ENCODE data around the gene SLC25A17.
"Not testable (repeated sequence)": the region's sequence is repeated elsewhere in the genome, so short reads cannot be mapped to it uniquely, and the experiment has no call there.

SLC25A17 gene

GRCh38 chr22:40727070-40727963, 91.8 kb downstream of the SLC25A17 start:
- no peak overlapping the region for H3K4me3 ChIP-seq (ENCODE audit: low read length)
- no peak for TF ChIP-seq ZNF274 (IDR thresholded peaks at IDR 0.05; ENCODE audit: low read depth, low read length)

GRCh38 chr22:40726514-40726913, 92.6 kb downstream of the SLC25A17 start:
- no peak overlapping the region for H3K4me3 ChIP-seq (ENCODE audit: low read length)
- TF ChIP-seq ZNF274 (IDR thresholded peaks at IDR 0.05; ENCODE audit: low read depth, low read length), result no peak

GRCh38 chr22:40723396-40723933, 95.7 kb downstream of the SLC25A17 start:
- TF ChIP-seq ZNF274 (IDR thresholded peaks at IDR 0.05; ENCODE audit: low read depth, low read length), result no peak
- no peak overlapping the region for H3K4me3 ChIP-seq (ENCODE audit: low read length)

- no peak for TF ChIP-seq ZNF274 (IDR thresholded peaks at IDR 0.05; ENCODE audit: low read depth, low read length)
- no peak overlapping the region for H3K4me3 ChIP-seq (ENCODE audit: low read length)
Measured at GRCh38 chr22:40721266-40721665, 97.9 kb downstream of the SLC25A17 start.

- no peak overlapping the region for H3K4me3 ChIP-seq (ENCODE audit: low read length)
- no peak for TF ChIP-seq ZNF274 (IDR thresholded peaks at IDR 0.05; ENCODE audit: low read depth, low read length)
Measured at GRCh38 chr22:40720538-40721256, 98.4 kb downstream of the SLC25A17 start.

GRCh38 chr22:40720156-40720537, 99.0 kb downstream of the SLC25A17 start:
- H3K4me3 ChIP-seq (ENCODE audit: low read length), result not testable (repeated sequence)

Measured in GM08714 (cell line).